ENCODE data around the gene ZNF143. TPM values are rescaled to one million over a fixed set of nuclear protein-coding genes. Genes with fewer than 3 reads are reported as not detected.

ZNF143 gene
- total and polyA plus RNA-seq, 12 donors = 6.1 to 28.8 (median 17.6) TPM

- intact Hi-C loops (cut with DNase I) = no loop called here
- no peaks in the 10 kb centered on the region for H3K9me3 ChIP-seq
- no peak overlapping the region for H3K4me3 ChIP-seq
- no peaks in the 10 kb centered on the region for H3K4me1 ChIP-seq
- DNase-seq (no peak), ATAC-seq (no peak)
- no peak for TF ChIP-seq CTCF (IDR thresholded peaks at IDR 0.05)
- WGBS, 2 donors = 95 to 96% methylated on average over 3 of the region's 3 CpGs
- no peaks in the 10 kb centered on the region for H3K27me3 ChIP-seq
- H3K27ac ChIP-seq = no peak overlapping the region
- peaks cover 0 to 96% (median 24%) of the 10 kb centered on the region in 9 donors for H3K36me3 ChIP-seq
Observed at GRCh38 chr11:9490376-9490775, 29.6 kb downstream of the ZNF143 start.

GRCh38 chr11:9493492-9493891 is 32.7 kb downstream of the ZNF143 start:
- Histone ChIP-seq H3K36me3 (peaks cover 3 to 99% (median 41%) of the 10 kb centered on the region in 9 donors), H3K27me3 (no peaks in the 10 kb centered on the region), H3K9me3 (no peaks in the 10 kb centered on the region), H3K4me1 (no peaks in the 10 kb centered on the region), H3K4me3 (no peak overlapping the region), H3K27ac (no peak overlapping the region)
- whole genome bisulfite sequencing, 2 donors = 33 to 40% methylated on average over 1 of the region's 1 CpG
- DNase-seq (no peak), ATAC-seq (no peak)
- no peak for TF ChIP-seq CTCF (IDR thresholded peaks at IDR 0.05)
- intact Hi-C loops (cut with DNase I) = no loop called here

GRCh38 chr11:9494316-9494715 is 33.5 kb downstream of the ZNF143 start:
- DNase-seq (no peak), ATAC-seq (no peak)
- H3K9me3 ChIP-seq = no peaks in the 10 kb centered on the region
- WGBS, 2 donors = 98 to 99% methylated on average over 3 of the region's 3 CpGs
- no peaks in the 10 kb centered on the region for H3K4me1 ChIP-seq
- intact Hi-C loops (cut with DNase I) = no loop called here
- H3K27ac ChIP-seq = no peak overlapping the region
- no peaks in the 10 kb centered on the region for H3K27me3 ChIP-seq
- H3K36me3 ChIP-seq = peaks cover 0 to 99% (median 44%) of the 10 kb centered on the region in 9 donors
- no peak overlapping the region for H3K4me3 ChIP-seq
- TF ChIP-seq CTCF (IDR thresholded peaks at IDR 0.05) = no peak

- Histone ChIP-seq H3K27ac (no peak overlapping the region), H3K4me3 (no peak overlapping the region), H3K4me1 (no peaks in the 10 kb centered on the region), H3K9me3 (no peaks in the 10 kb centered on the region), H3K27me3 (no peaks in the 10 kb centered on the region), H3K36me3 (peaks cover 0 to 100% (median 57%) of the 10 kb centered on the region in 9 donors)
- ATAC-seq = no peak
- intact Hi-C loops (cut with DNase I) = no loop called here
- TF ChIP-seq CTCF (IDR thresholded peaks at IDR 0.05) = no peak
- 81 to 86% methylated on average over 6 of the region's 6 CpGs for WGBS, 2 donors
- DNase-seq = no peak
Observed at GRCh38 chr11:9495803-9496514, 35.1 kb downstream of the ZNF143 start.

All from heart right ventricle (tissue), 16 donors.